DND-41 (cell line): Measurements from ENCODE around the gene COL13A1.

Experiments used
- ATAC-seq: fragments of 200-7000 bp; cut with Tn5 transposase; 3 replicates; pipeline ENCODE4 v1.9.1; 2021; ENCODE audit warnings: low read depth; ENCODE audit not compliant: insufficient read depth
- DNase-seq: peaks from one replicate; pipeline ENCODE4 v3.0.0-alpha.2; 2020
- H2AFZ ChIP-seq: 2 replicates; pipeline ENCODE4 v1.6.0; 2012; ENCODE audit warnings: low read depth, low read length
- H3K27ac ChIP-seq: 2 replicates; pipeline ENCODE4 v1.5.1; 2012; ENCODE audit warnings: low read length, inconsistent platforms
- H3K27me3 ChIP-seq: fragments of 200-600 bp; sonication (generic); 2 replicates; pipeline ENCODE4 v1.6.0; 2012; ENCODE audit warnings: low read length, mild to moderate bottlenecking, inconsistent platforms; ENCODE audit not compliant: insufficient read depth, poor library complexity
- H3K36me3 ChIP-seq: 2 replicates; pipeline ENCODE4 v1.5.1; 2012; ENCODE audit warnings: low read length, inconsistent platforms; ENCODE audit not compliant: insufficient read depth
- H3K4me1 ChIP-seq: 2 replicates; pipeline ENCODE4 v1.5.1; 2012; ENCODE audit warnings: mild to moderate bottlenecking, low read length; ENCODE audit not compliant: insufficient read depth
- H3K4me2 ChIP-seq: 2 replicates; pipeline ENCODE4 v1.6.0; 2012; ENCODE audit warnings: mild to moderate bottlenecking, moderate library complexity, low read length, inconsistent platforms; ENCODE audit not compliant: insufficient read depth
- H3K4me3 ChIP-seq, 2 experiments: fragments of 200-600 bp in 1 of 2; shearing (Covaris generic) in 1 of 2; 2 replicates each; pipeline ENCODE4 v1.5.1; 2012 to 2016; ENCODE audit warnings: inconsistent platforms in 2 of 2, low read length in 2 of 2, mild to moderate bottlenecking in 2 of 2, low read depth in 1 of 2, moderate library complexity in 1 of 2
- H3K79me2 ChIP-seq: 2 replicates; pipeline ENCODE4 v1.6.0; 2012; ENCODE audit warnings: low read length, inconsistent platforms; ENCODE audit not compliant: insufficient read depth
- H3K9ac ChIP-seq: 2 replicates; pipeline ENCODE4 v1.6.0; 2012; ENCODE audit warnings: low read depth, mild to moderate bottlenecking, inconsistent platforms, low read length, moderate library complexity
- H3K9me3 ChIP-seq: 2 replicates; pipeline ENCODE4 v1.5.1; 2012; ENCODE audit warnings: low read length, moderate library complexity, mild to moderate bottlenecking, inconsistent platforms; ENCODE audit not compliant: insufficient read depth, severe bottlenecking
- H4K20me1 ChIP-seq: 2 replicates; pipeline ENCODE4 v1.6.0; 2012; ENCODE audit warnings: low read length; ENCODE audit not compliant: insufficient read depth
- CTCF ChIP-seq: IDR thresholded peaks from 2 replicates; pipeline ENCODE4 v1.5.1; 2012; ENCODE audit warnings: borderline replicate concordance, low read length, moderate library complexity, mild to moderate bottlenecking; ENCODE audit not compliant: poor library complexity, severe bottlenecking; ENCODE audit errors: extremely low read depth
- EZH2 ChIP-seq: IDR thresholded peaks from 3 replicates; pipeline ENCODE4 v1.6.1; 2012; ENCODE audit warnings: borderline replicate concordance, low read depth, mild to moderate bottlenecking, moderate library complexity, low read length, inconsistent platforms; ENCODE audit not compliant: severe bottlenecking

Gene COL13A1

DNA sequence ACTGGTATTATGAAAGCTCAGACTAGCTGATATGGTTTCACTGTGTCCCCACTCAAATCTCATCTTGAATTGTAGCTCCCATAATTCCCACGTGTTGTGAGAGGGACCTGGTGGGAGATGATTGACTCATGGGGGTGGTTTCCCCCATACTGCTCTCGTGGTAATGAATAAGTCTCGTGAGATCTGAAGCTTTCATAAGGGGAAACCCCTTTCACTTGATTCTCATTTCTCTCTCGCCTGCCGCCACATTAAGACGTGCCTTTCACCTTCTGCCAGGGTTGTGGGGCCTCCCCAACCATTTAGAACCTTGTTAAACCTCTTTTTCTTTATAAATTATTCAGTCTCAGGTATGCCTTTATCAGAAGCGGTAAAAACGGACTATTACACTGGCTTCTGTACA, 40.3 kb downstream of the COL13A1 start:
- TF ChIP-seq CTCF = no peak
- TF ChIP-seq EZH2 = no peak
- Histone ChIP-seq H3K36me3 (no peaks in the 10 kb centered on the region), H3K79me2 (no peaks in the 10 kb centered on the region), H4K20me1 (peaks cover 6% of the 10 kb centered on the region; the same call in 1 of the 2 replicates), H3K9me3 (no peaks in the 10 kb centered on the region), H3K4me1 (no peaks in the 10 kb centered on the region), H3K4me3 (no peak overlapping the region), H3K9ac (no peak overlapping the region), H3K27me3 (peaks cover 8% of the 10 kb centered on the region), H3K27ac (no peak overlapping the region), H2AFZ (no peak overlapping the region), H3K4me2 (no peak overlapping the region)
- no peak for ATAC-seq
- DNase-seq = no peak

- no peak for ATAC-seq
- H3K27me3 ChIP-seq = peaks cover 11% of the 10 kb centered on the region
- no peak overlapping the region for H2AFZ ChIP-seq
Measured at GRCh38 chr10:69842882-69843281, 41.2 kb downstream of the COL13A1 start.

DNA sequence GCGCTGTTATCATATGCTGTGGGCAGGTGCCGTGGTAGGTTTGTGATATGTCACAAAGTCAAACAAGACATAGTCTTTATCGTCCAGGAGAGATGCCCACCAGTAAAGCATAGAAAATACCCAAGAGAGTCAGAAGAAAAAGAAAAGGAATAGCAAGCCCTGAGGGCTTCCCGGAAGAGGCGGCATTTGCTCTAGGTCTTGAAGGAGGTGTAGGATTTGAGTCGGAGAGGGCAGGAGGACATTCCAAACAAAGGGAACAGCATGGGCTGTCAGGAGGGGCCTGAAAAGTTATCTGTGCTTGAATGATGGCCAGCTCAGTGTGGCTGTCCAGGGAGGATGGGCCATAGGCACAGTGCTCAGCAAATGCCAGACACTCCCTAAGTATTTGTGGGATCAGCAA, 42.2 kb downstream of the COL13A1 start:
- no peak overlapping the region for H2AFZ ChIP-seq
- ATAC-seq = no peak
- H3K36me3 ChIP-seq = no peaks in the 10 kb centered on the region
- no peak for DNase-seq
- no peak overlapping the region for H3K27ac ChIP-seq
- H4K20me1 ChIP-seq = peaks cover 9% of the 10 kb centered on the region; the same call in 1 of the 2 replicates
- H3K9me3 ChIP-seq = no peaks in the 10 kb centered on the region
- no peak for TF ChIP-seq EZH2
- no peak for TF ChIP-seq CTCF
- peaks cover 18% of the 10 kb centered on the region for H3K27me3 ChIP-seq
- H3K9ac ChIP-seq = no peak overlapping the region
- no peaks in the 10 kb centered on the region for H3K79me2 ChIP-seq
- no peaks in the 10 kb centered on the region for H3K4me1 ChIP-seq
- no peak overlapping the region for H3K4me2 ChIP-seq
- H3K4me3 ChIP-seq = no peak overlapping the region

More at GRCh38 chr10:69842882-69843281, 41.2 kb downstream of the COL13A1 start:
- no peaks in the 10 kb centered on the region for H3K9me3 ChIP-seq
- H3K4me1 ChIP-seq = no peaks in the 10 kb centered on the region
- H4K20me1 ChIP-seq = peaks cover 6% of the 10 kb centered on the region; the same call in 1 of the 2 replicates
- no peak for DNase-seq
- no peak overlapping the region for H3K9ac ChIP-seq
- no peaks in the 10 kb centered on the region for H3K79me2 ChIP-seq
- TF ChIP-seq CTCF (no peak), EZH2 (no peak)
- H3K4me3 ChIP-seq = no peak overlapping the region
- H3K27ac ChIP-seq = no peak overlapping the region
- no peaks in the 10 kb centered on the region for H3K36me3 ChIP-seq
- no peak overlapping the region for H3K4me2 ChIP-seq

GRCh38 chr10:69844698-69845097, 43.0 kb downstream of the COL13A1 start:
- Histone ChIP-seq H3K79me2 (no peaks in the 10 kb centered on the region), H3K27ac (no peak overlapping the region), H3K9me3 (no peaks in the 10 kb centered on the region), H3K4me1 (no peaks in the 10 kb centered on the region), H3K4me3 (no peak overlapping the region), H2AFZ (no peak overlapping the region), H4K20me1 (peaks cover 9% of the 10 kb centered on the region; the same call in 1 of the 2 replicates), H3K9ac (no peak overlapping the region), H3K36me3 (no peaks in the 10 kb centered on the region), H3K27me3 (peaks cover 18% of the 10 kb centered on the region), H3K4me2 (no peak overlapping the region)
- DNase-seq = no peak
- TF ChIP-seq CTCF (no peak), EZH2 (no peak)
- no peak for ATAC-seq
